GM19239 (cell line): ENCODE results near the gene PERM1.

Experiments
- DNase-seq: peaks from one replicate; pipeline ENCODE4 v3.0.0; 2011; ENCODE audit warnings: low spot score; ENCODE audit not compliant: insufficient read length
- FAIRE-seq: peaks from 2 replicates; lab custom pipeline; 2011; peaks lifted over from hg19 to GRCh38; lab: Jason Lieb, UNC

Gene PERM1

DNA sequence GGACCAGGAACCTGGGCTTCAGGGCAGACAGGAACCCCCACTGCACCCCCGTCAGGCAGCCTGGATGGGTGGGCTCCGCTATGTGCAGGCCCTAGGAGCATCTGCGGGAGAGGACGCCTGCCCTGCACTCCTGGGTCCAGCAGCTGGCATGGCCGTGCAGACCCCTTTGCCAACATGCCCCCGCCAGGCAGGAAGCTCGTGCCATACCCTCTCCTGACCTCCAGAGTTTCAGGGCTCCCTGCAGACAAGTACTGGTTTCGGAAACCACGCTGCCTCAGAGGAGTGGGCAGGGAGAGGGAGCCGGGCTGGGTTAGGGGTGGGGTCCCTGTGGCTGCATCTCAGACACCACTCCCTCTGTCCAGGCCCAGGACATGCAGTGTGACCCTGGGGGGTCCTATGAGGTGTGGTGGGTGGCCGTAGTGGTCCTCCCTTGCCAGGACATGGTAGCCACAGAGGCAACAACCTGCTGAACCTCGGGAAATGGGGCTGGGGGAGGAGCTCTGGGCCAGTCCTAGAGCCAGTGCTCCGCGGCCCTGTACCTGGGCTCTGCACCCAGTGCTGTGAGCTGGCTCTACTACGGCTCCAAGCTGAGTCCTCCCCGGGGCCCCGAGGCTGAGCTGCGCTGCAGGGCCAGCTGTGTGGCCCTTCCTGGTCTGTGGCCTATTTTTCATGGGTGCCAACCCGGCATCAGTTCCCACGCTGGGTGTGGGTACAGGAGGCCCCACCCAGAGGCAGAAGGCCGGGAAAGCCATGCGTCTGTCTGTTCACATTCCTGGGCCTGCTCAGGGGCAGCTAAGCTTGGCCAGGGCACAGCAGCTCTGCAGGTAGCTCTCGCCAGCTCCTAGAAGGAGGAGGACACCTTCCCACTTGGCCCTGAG is 14.2 kb downstream of the PERM1 start:
- DNase-seq (no peak), FAIRE-seq (no peak)

DNA sequence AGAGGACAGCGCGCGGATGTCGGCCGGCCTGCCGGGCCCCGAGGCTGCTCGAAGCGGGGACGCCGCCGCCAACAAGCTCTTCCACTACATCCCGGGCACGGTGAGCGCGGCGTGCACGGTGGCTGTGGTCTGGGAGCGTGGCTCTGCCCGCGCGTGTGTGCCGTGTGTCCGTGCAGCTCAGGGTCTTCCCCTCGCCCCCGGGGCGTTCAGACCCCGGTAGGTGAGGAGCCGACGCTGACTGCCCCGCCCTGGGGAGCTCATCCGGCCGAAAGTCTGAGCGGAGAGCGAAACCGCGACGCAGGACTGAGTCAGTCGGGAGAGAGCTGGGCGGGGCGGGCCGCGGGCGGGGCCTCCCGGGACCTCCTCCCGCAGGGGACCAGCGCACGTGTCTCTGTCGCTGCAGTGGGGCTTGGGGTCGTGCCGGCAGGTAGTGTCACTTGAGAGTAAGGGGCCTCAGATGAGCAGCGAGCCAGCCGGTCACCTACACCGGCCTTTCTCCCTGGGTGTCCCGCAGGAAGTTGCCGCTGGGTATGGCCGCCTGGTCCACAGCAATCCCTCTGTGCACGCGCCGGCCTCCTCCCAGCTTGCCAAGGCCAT is 15.1 kb downstream of the PERM1 start:
- FAIRE-seq: peak; percentile 91
- peak; percentile 98 for DNase-seq

DNA sequence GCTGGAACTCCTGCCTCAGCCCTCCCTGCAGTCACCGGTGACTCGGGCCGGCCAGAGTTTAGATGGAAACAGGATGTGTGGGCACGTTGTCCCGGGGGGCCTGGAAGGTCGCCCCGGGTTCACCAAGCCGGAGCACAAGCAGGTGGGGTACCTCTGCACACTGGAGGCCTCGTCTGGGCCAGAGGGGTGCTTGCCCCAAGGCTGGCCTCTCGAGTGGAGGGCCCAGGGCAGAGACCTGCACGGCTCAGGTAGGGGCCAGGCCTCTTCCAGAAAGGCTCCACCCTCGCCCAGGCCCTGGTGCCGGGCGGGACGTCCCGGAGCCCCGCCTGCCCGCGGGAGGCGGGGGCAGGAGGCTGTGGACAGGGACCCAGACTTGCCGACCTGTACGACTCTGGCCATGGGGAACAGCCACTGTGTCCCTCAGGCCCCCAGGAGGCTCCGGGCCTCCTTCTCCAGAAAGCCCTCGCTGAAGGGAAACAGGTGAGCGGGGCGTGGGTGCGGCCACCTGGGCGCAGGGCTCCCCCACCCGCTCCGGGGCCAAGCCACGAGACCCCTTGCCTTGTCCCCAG is 15.7 kb downstream of the PERM1 start, which contains the start of gene PLEKHN1:
Gene PLEKHN1 (plus strand): TSS at position 348 of the 569 bp plus-strand sequence. CDS start 50 bp downstream, at position 398.
- FAIRE-seq (no peak), DNase-seq (peak; percentile 74)

DNA sequence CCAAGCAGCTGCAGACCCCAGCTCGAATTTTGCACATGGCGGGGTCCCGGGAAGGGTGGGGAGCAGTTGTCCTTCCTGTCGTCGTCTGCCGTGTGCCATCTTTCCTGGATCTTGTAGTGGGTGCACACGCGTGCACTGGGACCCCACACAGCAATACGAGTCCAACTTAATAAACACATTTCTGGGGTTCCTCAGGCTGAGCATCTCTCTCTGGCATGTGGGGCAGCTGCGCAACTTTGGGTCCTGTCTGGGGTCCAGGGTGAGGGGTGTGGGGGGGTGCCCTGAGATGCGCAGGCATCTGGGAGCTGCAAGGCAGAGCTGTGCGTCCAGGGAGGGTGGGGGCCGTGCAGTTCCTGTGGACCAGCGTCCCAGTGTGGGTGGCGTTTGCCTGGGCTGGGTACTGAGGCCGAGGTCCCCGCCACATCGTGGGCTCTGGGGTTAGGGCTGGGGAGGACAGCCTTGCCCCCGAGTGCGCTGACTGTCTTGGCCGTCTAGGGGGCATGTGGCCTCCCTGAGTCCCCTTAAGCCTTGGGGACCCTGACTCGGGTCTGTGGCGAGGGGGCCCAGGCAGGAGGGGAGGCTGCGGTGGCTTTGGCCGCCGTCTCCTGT is 16.3 kb downstream of the PERM1 start:
- FAIRE-seq (no peak), DNase-seq (no peak)

DNA sequence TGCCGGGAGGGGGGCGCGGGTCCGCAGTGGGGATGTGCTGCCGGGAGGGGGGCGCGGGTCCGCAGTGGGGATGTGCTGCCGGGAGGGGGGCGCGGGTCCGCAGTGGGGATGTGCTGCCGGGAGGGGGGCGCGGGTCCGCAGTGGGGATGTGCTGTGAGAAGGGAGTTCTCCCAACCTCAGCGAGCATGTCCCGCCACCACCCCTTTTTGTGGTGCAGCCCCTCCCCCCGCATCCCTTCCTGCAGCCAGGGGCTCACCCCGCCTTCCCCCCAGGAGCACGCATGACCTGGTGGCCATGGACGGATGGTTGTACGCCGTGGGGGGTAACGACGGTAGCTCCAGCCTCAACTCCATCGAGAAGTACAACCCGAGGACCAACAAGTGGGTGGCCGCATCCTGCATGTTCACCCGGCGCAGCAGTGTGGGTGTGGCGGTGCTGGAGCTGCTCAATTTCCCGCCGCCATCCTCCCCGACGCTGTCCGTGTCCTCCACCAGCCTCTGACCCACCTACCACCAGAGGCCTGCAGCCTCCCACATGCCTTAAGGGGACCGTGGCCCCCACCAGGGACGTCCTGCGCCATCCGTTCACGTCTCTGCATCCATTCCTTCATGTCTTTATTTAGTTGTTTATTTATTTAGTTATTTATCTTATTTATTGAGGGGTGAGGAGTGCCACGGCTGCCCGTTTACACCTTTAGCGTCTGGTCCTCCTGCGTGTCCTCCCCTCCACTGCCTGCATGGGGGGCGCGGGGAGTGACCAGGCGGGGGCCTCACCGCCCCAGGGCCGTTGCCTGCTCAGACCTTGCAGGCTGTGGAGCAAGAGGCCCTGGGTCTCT is 17.0 kb downstream of the PERM1 start:
- FAIRE-seq (no peak), DNase-seq (no peak)

DNA sequence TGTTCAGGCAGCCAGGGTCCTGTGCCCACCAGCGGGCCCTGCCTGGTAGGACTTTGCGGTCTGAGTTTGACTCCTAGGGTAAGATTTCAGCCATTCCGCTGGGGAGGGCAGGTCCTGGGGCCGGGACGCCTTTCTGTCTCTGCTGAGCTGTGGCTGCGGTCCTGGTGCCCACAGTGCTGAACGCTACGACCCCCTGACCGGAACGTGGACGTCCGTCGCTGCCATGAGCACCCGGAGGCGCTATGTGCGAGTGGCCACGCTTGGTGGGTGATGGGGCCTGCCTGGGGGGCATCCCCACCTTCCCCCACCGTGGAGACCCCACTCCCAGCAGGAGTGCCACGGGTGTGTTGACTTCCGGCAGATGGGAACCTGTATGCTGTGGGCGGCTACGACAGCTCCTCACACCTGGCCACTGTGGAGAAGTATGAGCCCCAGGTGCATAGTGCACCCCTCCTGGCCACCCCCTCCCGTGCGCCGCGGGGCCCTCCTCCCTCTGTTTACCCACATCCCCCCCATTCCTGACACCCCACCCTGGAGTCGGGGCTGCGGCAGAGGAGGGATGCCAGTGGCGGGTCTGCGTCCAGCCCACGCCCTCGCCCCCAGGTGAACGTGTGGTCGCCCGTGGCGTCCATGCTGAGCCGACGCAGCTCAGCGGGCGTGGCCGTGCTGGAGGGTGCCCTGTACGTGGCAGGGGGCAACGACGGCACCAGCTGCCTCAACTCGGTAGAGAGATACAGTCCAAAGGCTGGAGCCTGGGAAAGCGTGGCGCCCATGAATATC is 18.0 kb downstream of the PERM1 start:
- FAIRE-seq: no peak

DNA sequence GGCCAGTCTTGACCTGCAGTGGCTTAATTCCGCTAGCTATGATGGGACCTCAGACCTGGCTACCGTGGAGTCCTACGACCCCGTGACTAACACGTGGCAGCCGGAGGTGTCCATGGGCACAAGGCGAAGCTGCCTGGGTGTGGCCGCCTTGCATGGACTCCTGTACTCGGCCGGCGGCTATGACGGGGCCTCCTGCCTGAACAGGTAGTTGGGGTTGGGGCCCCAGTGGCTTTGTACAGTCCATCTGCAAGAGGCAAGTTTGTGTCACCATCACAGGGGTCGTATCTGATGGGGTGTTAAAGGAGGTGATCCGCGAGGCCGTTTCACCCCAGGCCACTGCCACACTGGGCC is 18.6 kb downstream of the PERM1 start:
- FAIRE-seq: no peak
- DNase-seq: no peak

More for the DNA sequence above, 18.0 kb downstream of the PERM1 start:
- no peak for DNase-seq

DNA sequence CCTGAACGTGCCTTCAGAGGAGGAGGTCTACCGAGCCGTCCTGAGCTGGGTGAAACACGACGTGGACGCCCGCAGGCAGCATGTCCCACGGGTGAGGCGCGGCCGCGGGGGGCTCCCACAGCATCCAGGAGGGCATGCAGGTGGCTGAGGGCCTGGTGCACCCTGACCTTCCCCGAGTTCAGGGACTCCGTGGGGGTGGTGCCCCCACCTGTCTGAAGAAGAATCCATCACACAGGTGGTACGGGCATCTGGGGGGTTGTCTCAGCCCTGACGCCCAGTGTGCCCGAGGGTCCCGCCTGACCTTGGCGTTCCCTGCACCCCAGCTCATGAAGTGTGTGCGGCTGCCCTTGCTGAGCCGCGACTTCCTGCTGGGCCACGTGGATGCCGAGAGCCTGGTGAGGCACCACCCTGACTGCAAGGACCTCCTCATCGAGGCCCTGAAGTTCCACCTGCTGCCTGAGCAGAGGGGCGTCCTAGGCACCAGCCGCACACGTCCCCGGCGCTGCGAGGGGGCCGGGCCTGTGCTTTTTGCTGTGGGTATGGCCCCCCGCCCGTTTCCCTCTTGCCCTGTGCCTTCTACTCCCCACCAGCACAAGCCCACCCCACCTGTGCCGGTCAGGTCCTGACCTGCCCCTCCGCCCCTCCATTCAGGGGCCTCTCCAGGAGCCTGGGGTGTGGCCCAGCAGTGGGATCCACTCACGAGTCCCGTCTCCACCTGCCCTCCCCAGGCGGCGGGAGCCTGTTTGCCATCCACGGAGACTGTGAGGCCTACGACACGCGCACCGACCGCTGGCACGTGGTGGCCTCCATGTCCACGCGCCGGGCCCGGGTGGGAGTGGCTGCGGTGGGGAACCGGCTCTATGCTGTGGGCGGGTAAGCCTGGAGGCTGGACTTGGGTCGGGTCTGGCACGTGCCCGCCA is 19.3 kb downstream of the PERM1 start:
- DNase-seq (no peak), FAIRE-seq (no peak)

DNA sequence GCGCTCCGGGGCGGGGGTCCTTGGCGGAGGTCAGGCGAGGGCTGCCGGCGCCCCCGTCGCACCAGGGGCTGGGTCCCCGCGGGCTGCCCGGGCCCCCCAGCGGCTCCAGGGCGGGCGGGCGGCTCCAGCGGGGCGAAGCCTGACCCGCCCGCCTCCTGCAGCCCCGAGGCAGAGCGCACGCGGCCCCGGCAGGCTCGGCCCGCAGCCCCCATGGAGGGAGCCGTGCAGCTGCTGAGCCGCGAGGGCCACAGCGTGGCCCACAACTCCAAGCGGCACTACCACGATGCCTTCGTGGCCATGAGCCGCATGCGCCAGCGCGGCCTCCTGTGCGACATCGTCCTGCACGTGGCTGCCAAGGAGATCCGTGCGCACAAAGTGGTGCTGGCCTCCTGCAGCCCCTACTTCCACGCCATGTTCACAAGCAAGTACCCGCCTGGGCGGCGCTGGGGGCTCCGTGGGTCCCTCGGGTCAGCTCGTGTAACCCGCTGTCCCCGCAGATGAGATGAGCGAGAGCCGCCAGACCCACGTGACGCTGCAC is 20.7 kb downstream of the PERM1 start:
- FAIRE-seq (no peak), DNase-seq (no peak)

DNA sequence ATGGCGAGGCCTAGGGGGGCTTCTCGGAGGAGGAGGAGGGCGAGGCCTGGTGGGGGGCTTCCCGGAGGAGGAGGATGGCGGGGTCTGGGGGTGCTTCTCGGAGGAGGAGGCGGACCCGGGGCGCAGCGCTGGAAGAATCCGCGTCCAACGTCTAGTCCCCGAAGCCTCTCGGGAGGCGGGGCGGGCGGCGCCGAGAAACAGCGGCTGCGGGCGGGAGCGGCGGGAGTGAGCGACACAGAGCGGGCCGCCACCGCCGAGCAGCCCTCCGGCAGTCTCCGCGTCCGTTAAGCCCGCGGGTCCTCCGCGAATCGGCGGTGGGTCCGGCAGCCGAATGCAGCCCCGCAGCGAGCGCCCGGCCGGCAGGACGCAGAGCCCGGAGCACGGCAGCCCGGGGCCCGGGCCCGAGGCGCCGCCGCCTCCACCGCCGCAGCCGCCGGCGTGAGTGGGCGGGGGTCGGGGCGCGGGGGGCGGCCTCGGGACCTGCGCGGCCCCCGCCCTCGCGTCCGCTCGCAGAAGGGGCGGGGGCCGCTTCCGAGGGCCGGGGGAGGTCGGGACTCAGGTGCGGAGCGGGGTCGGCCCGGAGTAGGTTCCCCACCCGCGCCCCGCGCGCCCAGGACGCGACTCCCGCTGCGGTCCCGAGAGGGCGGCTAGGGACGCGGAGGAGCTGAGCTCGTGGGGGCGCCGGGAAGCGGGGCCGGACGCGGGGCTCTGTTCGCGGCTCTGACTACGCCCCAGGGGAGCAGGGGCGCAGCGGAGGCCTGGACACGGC is 21.3 kb downstream of the PERM1 start, which contains the start of gene KLHL17:
Gene KLHL17 (plus strand): TSS at position 222 of the 769 bp plus-strand sequence. CDS start 110 bp downstream, at position 332.
- FAIRE-seq: peak; percentile 45
- DNase-seq: peak; percentile 99

DNA sequence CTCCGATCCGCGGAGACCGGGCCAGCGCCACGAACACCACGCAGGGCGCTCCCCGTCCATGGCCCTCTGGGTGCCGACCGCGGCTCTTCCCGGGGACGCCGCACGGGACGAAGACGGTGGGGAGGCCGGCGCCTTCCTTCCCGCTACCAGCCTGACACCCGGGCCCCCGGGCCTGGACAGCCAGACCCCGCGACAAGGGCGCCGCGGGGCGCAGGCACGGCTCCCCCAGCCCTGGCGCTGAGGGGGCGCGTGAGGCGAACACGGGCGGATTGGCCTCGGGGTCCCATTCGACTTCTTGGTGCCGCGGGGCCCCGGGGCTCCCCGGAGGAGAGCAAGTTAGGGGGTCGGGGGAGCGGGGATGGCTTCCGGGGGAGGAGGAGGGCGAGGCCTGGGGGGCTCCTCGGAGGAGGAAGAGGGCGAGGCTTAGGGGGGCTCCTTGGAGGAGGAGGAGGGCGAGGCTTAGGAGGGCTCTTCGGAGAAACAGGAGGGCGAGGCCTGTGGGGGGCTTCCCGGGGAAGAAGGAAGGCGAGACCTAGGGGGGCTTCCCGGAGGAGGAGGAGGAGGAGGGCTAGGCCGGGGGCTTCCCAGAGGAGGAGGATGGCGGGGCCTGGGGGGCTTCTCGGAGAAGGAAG is 22.0 kb downstream of the PERM1 start:
- FAIRE-seq: no peak
- DNase-seq: no peak

DNA sequence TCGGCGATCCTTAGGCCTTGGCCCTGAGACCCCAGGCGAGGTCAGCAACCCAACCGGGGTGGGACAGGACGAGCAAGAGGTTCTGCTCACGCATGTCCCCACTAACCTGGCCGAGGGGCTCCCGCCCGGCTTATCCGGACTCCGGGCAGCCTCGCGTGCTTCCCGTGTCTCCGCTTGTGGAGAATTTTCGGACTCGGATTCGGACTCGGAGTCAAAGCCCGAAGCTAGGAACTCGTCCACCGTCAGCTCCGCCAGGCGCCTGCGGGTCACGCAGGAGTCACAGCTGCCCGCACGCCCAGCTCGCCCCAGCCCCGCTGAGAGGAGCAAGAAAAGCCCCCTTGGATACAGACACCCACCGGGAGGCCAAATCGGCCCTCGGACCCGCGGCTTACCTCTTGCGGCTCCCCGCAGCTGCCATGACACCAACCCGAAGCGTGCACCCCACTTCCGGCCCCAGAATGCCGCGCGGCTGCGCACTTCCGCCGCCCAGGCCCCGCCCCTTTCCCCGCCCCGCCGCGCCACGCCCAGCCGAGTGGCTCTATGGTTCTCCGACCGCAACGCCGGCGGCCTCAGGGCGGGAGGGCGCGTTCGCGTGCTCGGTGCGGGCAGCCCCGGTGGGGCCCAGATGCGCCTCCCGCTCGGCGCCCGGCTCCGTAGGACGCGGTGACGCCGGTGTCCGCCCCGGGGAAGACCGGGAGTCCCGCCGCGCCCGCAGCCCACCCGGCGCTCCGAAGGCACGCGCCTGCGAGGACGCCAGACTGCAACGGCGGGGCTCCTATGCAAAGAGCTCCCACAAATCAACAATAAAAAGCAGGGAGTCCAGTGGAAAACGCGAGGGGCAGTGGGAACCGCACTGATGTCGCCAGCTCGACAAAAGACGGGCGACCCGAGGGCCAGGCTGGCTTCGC is 22.8 kb downstream of the PERM1 start, which contains the start of gene NOC2L:
Gene NOC2L (minus strand): TSS at position 434 of the 908 bp plus-strand sequence. CDS start 16 bp downstream, at position 418.
- FAIRE-seq: peak; percentile 91
- DNase-seq: peak; percentile 98

DNA sequence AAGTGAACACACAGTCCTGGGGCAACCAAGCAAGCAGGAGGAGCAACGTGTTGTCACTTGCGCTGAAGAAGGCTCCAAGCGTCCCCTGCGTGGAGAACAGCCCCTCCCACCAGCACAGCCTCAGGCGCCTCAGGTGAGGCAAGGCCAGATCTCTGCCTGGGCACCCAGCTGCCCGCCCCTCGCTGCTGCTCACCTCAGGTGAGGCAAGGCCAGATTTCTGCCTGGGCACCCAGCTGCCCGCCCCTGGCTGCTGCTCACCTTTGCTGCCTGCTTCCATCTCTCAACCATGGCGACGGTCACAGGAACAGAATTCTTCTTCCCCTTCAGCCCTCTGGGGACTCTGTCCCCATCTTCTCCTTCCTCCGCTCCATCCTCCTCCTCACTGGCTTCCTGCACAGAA is 25.3 kb downstream of the PERM1 start:
- FAIRE-seq: no peak
- no peak for DNase-seq

DNA sequence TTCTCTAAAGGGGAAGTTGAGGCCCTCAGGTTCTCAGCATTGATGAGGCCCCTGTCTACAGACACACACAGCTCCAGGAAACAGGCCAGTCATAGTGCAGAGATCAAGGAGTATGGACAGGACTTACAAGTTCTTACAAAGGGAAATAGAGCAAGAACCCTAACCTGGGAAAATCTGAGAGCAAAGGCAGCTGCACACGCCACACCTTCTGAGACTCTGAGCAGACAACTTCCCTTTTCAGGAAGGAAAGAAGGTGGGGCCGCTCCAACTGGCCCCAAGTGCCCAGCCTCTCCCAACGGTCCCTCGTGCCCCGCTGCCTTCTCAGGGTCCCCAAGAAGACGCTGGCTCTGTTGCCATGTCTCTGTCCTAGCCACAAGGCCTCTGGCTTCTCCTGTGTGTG is 26.4 kb downstream of the PERM1 start:
- FAIRE-seq: no peak
- DNase-seq: no peak

DNA sequence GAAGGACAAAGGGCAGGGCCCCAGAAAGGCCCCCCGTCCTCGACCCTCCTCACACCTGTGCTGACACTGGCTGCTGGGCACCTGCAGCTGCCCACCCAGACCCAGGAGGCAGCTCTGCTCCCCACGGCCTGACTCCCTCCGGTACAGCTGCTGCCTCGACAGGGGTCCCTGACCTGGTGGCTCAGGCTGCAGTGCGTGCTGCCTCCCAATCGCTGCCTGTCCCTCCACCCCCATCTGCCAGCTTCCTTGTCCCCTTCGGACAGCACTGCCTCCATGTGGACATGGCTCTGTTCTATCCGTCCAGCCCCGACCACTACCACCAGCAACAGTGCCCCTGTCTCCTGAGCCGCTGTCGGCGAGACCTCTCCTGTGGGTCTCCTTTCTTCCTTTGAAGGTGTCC is 27.0 kb downstream of the PERM1 start:
- FAIRE-seq: no peak

More for the DNA sequence above, 27.0 kb downstream of the PERM1 start:
- no peak for DNase-seq
